CD4-positive, alpha-beta T cell treated with Interleukin-4 for 1 hour (primary cell): Measurements from ENCODE around the gene MARK1.

Experiments used
- DNase-seq, 2 donors: peaks; one replicate each; pipeline ENCODE4 v3.0.0-alpha.2; 2020 to 2022

MARK1 gene

DNA sequence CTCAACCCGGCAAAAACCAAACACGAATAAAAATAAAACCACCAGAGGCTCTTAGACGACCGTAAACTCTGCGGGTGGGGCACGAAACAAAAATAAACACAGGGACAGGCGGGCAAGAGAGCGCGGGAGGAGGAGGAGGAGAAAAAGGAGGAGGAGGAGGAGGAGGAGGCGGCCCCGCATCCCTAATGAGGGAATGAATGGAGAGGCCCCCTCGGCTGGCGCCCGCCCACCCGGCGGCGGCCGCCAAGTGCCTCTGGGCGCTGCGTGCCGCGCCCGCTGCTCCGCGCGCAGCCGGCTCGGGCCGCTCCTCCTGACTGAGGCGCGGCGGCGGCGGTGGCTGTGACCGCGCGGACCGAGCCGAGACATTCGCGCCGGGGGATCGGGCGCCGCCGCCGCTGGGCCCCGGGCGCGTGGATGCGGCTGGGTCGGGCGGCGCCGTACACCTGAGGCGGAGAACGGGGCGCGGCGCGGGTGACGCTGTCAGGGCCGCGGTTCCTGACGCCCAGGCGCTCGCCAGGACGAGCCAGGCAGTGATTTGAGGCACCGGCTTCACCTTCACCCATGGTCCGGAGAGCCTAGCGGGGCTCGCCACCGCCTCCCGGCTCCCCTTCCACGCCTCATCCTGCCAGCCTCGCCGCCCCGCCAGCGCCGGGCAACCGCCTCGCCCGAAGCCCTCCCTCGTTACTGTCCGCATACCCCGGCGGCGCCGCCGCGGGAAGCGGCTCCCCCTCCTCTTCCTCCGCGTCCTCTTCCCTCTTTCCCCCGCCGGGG is at the start of gene MARK1:
Gene MARK1, plus strand, starts transcription at position 229 of the 771 bp plus-strand sequence. CDS start 687 bp downstream, outside the sequence.
- no peak for DNase-seq

DNA sequence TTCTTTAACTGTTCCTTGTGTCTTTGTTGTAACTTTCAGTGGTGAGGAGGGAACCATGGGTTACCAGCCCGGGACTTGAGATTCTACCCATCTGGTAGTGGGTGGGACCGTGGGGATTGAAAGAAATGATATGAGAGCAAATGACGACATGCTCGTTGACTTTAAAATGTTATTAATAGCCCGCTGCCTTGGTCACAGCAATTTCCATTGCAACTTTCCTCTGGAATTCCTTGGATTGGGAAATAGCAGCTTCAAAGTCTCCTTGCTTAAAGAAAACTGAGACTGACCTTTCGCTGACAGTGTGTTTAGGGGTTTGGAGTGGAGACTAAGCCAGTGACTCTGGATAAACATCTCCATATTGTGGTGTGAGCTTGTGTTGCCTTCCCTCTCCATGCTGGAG is 44.2 kb upstream of the MARK1 start:
- no peak for DNase-seq

DNA sequence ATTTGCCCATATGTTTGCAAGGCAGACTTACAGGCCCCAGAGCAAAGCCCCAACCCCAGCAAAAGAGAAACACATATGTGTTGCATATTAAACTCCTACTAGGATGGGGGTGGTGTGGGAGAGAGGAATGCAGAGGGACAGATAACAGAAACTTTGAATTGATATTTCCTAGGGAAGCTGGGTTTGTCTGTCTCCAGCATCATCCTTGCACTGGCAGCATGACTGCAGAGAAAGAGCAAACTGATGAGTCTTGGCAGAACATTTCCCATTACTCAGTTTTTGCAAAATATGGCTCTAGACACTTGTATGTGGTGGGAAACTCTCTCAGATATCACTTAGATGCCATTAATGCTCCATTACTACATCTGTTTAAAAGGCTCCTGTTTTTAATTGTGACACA is 43.8 kb upstream of the MARK1 start:
- no peak for DNase-seq

DNA sequence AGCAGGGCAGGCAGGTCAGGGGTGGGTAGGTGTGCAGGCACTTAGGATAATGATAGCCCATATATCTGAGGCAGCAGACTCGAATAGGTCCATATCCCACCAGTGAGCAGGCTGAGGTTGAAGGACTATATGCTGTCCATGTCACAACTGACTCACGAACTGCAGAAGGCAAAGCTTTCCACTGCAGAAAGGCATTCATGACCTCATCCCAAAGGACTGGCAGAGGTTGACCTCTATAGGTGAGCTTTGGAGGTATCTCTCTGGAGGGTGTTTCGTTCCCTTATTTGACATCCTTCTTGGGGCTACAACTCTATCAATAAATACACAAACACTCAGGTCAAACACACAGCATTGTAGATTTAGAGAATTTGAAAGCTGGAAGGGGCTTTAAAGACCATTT is 42.8 kb upstream of the MARK1 start:
- DNase-seq: no peak

DNA sequence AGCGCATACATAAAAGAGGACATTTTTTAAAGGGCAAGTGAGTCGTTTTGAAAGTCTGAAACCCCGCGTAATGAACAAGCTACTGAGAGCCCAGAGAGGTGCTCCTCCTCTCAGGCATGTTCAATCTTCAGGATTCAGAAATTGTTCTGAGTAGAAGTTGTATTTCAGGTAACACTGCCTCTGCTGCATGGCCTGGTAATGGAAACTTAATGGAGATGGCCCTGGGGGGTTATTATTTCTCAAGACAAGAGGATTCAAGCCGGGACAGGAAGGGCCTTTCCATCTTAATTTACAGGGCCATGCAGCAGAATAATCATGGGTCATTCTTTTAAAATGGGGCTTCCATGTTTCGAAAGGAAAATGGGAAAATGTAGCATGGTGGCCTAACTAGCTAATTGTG is 42.1 kb upstream of the MARK1 start:
- no peak for DNase-seq

DNA sequence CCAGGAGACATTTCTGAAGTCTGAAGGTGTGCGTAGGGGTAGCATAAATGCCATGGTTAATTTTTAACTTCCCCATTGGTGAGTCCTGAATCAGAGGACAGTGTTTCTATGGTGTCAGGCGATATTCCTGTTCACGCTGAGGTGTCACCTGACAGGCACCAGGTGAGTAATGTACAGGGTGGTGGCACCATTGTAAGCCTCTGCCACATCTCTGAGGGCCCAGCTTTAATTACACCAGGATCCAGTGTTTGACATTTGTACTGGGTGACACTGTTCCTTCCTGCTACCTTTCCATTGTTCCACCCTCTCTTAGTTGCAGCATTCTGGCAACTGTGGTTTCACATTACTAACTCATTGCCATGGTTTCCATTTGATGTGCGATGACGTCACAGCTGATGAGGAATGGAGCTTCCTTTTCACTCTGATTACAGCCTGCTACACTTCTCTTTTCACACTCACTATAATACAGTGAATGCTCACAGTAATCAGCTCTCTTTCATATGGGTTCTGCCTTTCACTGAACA is 40.6 kb upstream of the MARK1 start:
- DNase-seq: no peak

DNA sequence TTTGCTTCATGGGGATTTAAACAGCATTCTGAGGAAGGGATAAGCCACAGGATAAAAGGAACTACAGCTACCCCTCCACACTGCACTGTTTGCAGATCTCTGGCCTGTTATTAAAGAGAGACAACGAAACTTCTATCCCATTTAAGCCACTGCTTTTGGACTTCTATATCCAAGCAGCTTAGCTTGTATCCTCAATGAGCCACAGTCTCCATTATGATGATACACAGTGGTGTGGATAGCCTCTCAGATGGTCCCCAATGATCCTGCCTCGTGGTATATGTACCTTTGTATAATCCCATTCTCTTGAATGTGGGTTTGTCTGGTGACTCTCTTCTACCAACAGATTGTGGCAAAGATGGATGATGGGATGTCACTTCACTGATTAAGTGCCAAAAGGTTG is 36.0 kb upstream of the MARK1 start:
- no peak for DNase-seq

DNA sequence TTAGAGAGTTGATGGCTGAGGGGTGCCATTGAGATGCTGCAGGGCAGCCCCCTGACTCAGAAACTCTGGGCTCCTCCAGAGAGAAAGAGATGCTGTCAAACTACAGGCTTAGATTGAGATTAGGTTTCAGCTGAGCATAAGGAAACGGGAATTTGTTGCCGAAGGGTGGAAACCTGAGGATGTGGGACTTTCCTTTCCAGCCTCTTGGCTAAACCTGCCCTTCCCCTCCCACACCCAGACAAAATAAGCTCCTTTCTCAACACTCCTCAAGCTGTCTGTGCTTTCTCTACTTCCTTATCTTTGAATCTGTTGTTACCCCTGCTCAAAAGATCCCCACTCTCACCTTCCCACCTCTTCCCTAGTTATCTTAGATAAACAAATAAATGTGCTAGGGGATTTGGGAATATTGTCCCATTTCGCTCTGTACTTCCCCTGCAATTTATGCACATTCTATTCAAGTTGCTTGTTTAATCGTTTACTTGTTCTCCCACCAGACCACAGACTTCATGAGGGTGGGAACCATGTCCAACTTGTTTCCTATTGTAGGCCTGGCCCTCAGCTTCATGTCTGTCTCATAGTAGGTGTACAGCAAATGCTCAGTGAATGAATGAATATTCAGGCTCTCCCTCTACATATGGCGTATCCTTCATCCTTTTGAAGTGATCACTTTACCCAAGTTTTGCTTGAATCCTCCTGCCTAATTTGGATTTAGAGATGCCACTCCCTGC is 30.6 kb upstream of the MARK1 start:
- DNase-seq: no peak

DNA sequence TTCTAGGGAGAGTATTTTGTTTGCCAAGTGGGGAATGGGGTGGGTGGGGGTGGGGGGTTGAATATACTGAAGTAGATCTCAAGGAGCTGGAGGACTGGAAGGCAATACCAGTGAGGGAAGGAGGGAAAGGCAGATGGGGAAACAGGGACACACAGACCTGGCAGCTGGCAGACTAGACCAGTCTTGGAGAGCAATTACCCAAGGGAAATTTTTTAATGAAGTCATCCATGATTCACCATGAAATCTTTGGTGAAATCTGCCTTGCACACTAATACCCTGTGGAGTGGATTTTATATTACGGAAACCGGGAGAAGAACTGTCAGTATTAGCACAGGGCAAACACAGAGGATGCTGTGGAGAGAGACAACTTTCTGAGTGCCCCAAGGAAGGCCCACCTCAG is 29.7 kb upstream of the MARK1 start:
- no peak for DNase-seq

DNA sequence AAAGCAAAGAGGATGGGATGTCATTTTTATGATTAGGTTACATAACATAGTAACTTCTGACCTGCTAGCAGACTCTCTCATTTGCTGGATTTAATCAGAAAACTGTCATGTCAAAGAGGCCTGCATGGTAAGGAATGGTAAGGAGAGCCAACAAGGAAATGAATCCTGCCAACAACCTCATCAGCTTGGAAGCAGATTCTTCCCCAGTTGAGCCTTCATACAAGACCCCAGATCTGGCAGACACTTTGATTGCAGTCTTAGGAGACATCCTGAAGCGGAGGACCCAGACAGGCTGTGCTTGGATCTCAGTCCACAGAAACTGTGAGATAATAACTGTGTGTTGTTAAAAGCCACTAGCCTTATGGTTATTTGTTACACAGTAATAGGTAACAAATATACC is 27.6 kb upstream of the MARK1 start:
- no peak for DNase-seq

DNA sequence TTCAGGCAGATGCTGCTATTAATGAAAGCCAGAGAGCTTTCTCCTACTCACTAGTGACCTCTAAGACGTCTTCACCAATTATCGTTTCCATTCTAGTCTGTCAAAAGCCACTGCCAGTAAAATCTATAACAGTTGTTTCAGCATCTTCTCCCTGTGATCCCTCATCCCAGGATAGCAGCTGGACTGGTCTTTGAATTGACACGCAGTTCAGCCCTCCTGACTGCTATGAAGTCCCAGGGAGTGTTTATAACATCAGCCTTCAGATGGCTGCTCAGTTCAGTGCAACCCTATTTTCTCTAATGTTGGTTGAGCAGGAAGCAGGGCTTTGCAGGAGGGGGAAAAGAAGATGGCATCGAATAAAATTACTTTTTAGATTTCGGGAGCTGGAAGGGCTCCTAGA is 23.6 kb upstream of the MARK1 start:
- DNase-seq: no peak

DNA sequence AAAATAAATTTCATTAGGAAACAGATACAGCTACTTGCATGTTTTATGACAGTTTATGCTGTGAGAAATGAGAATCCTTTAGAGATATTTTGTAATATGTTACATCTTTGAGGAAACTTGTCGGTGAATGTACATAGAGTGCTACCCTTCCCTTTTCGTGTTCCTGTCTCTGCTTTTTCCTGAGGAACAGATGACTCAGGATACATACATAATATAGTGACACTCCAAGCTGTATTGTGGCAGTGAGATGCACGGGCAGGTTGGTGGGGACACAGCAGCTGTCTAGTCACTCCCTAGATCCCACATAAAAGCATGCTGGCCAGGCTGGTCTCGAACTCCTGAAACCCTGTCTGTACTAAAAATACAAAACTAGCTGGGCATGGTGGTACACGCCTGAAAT is 20.9 kb upstream of the MARK1 start:
- DNase-seq: no peak

DNA sequence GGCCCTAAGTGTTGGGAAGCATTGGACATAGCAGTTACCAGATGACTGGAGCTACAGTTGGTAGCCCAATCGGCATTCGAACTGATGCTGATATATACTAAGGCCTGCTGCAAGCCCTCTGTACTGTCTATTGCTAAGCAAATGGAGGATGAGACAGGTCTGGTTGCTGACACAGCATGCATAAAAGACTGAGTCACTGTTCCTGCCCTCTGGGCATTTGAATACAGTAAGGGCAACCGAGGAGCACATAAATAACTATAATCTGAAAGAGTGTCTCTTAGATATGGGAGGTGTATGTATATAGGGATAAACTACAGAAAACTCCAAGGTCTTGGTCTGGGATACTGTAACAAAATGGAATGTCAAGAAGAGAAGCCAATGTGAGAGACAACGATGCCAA is 16.8 kb upstream of the MARK1 start:
- no peak for DNase-seq

DNA sequence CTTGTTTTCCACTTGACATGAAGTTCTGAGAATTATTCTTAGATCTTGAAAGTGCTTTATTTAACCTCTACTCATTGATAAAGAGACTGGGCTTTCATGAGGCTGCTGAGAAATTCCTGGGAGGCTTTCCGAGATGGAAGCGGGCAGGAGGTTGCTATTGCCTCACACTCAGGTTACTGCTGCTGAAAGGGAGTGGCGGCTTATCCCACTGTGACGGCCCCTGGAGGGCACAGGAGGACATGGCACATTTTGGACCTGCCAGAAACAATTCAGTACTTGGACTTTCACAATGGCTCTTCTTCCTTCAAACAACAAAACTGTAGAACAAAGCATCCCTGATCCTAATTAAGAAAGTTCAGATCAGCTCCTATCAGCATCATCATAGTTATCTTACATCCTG is 16.2 kb upstream of the MARK1 start:
- no peak for DNase-seq

DNA sequence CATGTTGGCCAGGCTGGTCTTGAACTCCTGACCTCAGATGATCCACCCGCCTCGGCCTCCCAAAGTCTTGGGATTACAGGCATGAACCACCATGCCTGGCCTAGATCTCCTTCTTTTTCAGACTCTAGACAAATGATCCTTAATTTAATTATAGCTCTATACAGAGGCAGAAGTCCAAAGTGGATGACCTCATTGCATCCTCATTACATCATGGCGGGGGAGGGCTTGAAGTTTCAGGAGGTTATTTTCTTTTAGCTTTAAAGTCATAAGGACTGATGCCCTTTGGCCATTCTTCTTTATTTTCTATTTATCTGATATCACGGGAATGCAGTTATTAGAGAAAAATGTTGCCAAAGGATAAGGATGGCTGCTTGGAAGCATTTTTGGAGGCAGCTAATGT is 14.1 kb upstream of the MARK1 start:
- no peak for DNase-seq

DNA sequence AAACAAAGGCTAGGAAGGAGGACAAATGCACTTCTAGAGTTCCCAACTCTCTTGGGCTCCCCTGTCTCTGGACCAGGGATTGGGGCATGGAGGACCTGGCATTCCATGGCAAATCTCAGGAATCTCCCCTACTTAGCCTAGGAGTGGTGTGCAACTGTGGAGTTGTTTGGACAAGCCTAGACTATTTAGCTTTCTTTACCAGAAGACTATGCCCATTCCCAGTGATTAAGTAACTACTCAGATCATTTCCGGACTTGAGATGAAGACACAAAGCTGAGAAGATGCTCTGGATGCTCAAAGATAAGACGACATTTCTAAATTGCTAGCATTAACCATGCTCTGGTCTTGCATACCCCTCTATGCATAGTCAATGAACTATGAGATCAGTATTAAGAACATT is 13.7 kb upstream of the MARK1 start:
- DNase-seq: no peak

DNA sequence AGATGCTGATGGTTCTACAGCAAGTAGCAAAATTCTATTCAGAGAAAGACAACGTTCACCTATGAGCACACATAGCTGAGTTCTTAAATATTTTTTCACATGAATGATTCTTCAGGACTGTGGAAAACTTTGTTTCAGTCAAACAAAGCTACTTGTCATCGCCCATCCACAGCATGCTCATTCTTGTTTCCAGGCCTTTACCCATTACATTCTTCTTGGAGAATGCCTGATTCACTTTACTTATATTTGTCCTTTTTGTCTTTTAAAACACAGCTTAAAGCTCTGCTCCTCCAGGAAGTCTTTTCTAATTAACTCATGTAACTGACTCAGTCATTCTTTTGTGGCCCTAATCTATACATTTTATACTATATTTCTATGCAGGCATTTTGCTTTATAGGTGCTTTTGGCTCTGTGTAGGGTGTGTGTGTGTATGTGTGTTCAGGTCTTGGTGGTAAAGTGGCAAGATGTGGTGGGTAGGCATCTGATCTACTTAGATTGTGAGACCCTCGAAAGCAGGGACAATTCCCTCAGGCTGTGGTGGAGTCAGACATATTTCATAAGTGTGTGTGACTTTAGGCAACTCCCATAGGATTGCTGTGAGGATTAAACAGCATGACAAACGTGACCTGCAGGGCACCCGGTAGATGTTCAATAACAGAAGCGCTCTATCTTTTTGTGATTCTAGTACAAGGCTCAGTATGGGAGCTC is 11.8 kb upstream of the MARK1 start:
- no peak for DNase-seq

DNA sequence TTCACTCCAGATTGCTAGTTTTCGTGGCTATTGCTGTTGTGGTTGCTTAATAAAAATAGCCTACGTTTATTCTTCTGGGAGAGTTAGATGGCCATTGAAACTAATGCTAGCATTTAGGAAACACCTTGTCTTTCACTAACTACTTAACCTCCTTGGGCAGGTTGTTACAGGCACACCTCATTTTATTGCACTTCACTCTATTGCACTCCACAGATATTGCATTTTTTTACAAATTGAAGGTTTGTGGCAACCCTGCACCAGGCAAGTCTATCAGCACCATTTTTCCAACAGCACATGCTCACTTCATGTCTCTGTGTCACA is 11.3 kb upstream of the MARK1 start:
- no peak for DNase-seq

DNA sequence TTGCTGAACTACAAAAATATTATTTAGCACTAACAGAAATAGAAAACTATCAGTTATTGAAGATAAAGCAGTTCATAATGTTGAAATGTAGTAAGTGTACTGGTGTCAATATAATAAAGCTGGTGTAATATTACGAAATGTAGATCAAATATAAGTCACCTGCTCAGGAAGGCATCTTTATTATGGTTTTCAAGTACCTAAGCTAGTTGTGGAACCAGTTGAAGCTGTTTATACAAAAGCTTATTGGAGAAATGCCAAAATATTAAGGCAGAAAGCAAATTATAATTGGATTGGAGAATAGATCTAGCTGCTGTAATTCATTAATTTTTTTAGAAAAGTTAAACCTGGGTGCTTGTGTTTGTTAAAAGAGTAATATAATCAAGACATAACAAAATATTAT is 6.2 kb upstream of the MARK1 start:
- no peak for DNase-seq

DNA sequence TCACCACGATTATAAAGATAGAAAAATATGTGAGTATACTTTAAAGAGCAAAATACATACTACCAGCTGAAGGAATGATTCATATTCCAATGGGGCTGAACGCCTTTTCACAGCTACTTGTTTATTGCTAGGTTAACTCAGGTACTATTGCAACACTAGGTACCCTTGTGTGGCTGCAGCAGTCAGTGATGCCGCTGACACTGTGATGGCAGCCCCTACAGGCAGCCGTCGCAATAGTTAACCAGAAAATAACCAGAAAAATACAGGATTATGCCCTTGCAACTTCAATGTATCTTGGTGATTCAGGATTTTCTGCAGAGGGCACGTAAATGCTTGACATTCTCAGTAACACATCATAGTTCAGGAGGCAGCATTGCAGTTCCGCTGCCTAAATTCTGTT is 1.6 kb upstream of the MARK1 start:
- DNase-seq: no peak

DNA sequence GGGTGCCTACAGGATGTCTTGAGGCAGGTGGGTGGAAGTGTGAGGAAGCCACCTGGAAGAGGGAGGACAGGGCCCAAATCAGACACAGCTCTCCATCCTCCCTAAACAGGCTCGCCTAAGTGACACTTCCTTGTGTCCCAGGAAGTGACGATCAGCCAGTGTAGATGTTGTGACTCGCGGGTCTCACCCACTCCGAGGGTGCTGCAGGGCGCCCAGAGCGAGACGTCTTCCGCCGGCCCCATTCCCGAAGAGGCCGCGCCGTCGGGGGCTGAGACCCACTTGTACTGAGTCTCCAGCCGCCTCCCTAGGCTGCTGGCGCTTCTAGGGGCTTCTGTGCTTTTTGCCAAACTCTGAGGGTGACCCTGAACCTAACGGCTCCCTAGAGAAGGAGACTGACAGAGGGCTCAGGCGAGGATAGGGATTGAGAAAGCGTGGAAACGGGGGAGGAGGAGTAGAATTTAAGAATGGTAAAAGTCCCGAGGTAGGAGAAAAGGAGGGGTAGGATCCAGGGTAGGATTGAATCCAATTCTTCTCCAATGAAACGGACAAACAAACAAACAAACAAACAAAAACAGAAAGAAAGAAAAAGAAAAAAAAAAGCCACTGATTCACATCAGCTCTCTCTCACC is 543 bp upstream of the MARK1 start:
- no peak for DNase-seq

DNA sequence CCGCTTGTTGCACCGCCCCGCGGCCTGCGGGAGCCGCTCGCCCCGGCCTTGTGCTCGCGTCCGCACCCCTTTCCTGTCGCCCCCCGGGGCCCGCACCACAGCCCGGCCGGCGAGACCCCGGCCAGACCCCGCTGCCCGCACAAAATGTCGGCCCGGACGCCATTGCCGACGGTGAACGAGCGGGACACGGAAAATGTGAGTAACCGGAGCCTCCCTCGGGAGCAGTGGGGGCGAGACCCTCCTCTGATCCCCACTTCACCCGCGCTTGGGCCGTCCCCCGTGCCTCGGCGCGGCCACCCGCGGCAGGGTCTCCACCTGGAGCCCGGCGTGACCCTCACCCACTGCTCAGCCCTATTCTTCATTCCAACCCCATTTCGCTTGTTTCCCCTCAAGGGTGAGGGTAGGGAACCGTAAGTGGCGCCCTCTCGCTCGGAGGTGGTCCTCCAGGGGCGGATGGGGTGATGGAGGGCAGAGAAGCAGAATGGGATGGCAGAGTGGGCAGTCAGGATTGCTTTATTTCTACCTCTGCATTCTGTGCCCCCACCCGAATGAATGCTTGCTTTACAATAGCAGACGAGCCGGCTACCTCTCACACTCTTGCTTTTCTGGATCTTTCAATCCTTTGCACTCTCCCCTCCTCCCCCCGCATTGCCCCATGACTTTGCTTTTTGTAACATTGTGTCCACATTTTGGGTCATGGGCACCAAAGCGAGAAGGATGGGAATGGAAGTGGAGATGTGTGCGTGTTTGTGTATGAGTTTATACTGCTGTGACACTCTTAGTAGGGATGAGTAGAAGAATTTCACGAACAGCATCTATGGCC is 954 bp downstream of the MARK1 start:
- no peak for DNase-seq
